ENCODE data around the gene ZNF687.
"Not testable (repeated sequence)": the region's sequence is repeated elsewhere in the genome, so short reads cannot be mapped to it uniquely, and the experiment has no call there.

GRCh38 chr1:151275341-151275740 lies 6.8 kb upstream of the ZNF687 start:
- not testable (repeated sequence) for TF ChIP-seq CTCF, POLR2A, POLR2AphosphoS5 (IDR thresholded peaks at IDR 0.05)

All from prostate gland (tissue), 2 donors.